Muscle layer of colon (tissue), 2 donors: ENCODE measurements around the gene OR8B3.

Source experiments
- H3K27ac ChIP-seq: one replicate; pipeline ENCODE4 v1.7.0; 2013; ENCODE audit warnings: low read depth, mild to moderate bottlenecking, low read length, moderate library complexity
- H3K27me3 ChIP-seq, 2 donors: one replicate each; pipeline ENCODE4 v1.7.0; 2013; ENCODE audit warnings: low read length in 2 of 2, mild to moderate bottlenecking in 2 of 2; ENCODE audit not compliant: insufficient read depth in 2 of 2, control insufficient read depth in 1 of 2
- H3K36me3 ChIP-seq: one replicate; pipeline ENCODE4 v1.7.0; 2013; ENCODE audit warnings: mild to moderate bottlenecking, low read length; ENCODE audit not compliant: insufficient read depth
- H3K4me1 ChIP-seq: one replicate; pipeline ENCODE4 v1.7.0; 2013; ENCODE audit warnings: mild to moderate bottlenecking, low read length; ENCODE audit not compliant: insufficient read depth
- H3K4me3 ChIP-seq, 2 donors: one replicate each; pipeline ENCODE4 v1.7.0; 2013; ENCODE audit warnings: low read length in 2 of 2, low read depth in 1 of 2, mild to moderate bottlenecking in 1 of 2, moderate library complexity in 1 of 2
- H3K9ac ChIP-seq: one replicate; pipeline ENCODE4 v1.7.0; 2013; ENCODE audit warnings: low read length
- H3K9me3 ChIP-seq: one replicate; pipeline ENCODE4 v1.7.0; 2013; ENCODE audit warnings: mild to moderate bottlenecking, low read length
- donor health status: abdominal sarcoma.
- donor health status: Adenocarcinoma of cecum.

OR8B3 gene

GRCh38 chr11:124398924-124399323, at the start of gene OR8B3:
Gene OR8B3, minus strand, starts transcription at chr11:124399024. Its CDS starts 1,673 bp downstream, at chr11:124397351.
- no peaks in the 10 kb centered on the region for H3K9me3 ChIP-seq
- no peaks in the 10 kb centered on the region for H3K4me1 ChIP-seq
- H3K27ac ChIP-seq = no peak within 1 kb of the TSS
- H3K4me3 ChIP-seq = no peak within 1 kb of the TSS
- H3K36me3 ChIP-seq = no peaks in the 10 kb centered on the region
- no peaks in the 10 kb centered on the region for H3K27me3 ChIP-seq
- no peak within 1 kb of the TSS for H3K9ac ChIP-seq

- Histone ChIP-seq H3K27me3 (no peaks in the 10 kb centered on the region), H3K9ac (no peak overlapping the region), H3K36me3 (no peaks in the 10 kb centered on the region), H3K27ac (no peak overlapping the region), H3K9me3 (no peaks in the 10 kb centered on the region), H3K4me1 (no peaks in the 10 kb centered on the region), H3K4me3 (no peak overlapping the region)
These were observed 48.1 kb upstream of the OR8B3 start for GRCh38 chr11:124446916-124447315.

GRCh38 chr11:124445646-124446150, 46.9 kb upstream of the OR8B3 start, which contains the start of gene OR8B8:
Gene OR8B8, minus strand, starts transcription at chr11:124445696. Its CDS starts 4,611 bp downstream, at chr11:124441085.
- Histone ChIP-seq H3K9me3 (no peaks in the 10 kb centered on the region), H3K9ac (no peak within 1 kb of the TSS), H3K27me3 (no peaks in the 10 kb centered on the region), H3K4me1 (no peaks in the 10 kb centered on the region), H3K4me3 (no peak within 1 kb of the TSS), H3K27ac (no peak within 1 kb of the TSS), H3K36me3 (no peaks in the 10 kb centered on the region)

- no peaks in the 10 kb centered on the region for H3K36me3 ChIP-seq
- no peaks in the 10 kb centered on the region for H3K4me1 ChIP-seq
- H3K4me3 ChIP-seq = no peak overlapping the region
- H3K27me3 ChIP-seq = no peaks in the 10 kb centered on the region
- H3K9me3 ChIP-seq = no peaks in the 10 kb centered on the region
- no peak overlapping the region for H3K9ac ChIP-seq
- no peak overlapping the region for H3K27ac ChIP-seq
These were observed 44.0 kb upstream of the OR8B3 start for GRCh38 chr11:124442847-124443246.

GRCh38 chr11:124442442-124442841, 43.6 kb upstream of the OR8B3 start:
- no peak overlapping the region for H3K4me3 ChIP-seq
- no peak overlapping the region for H3K27ac ChIP-seq
- H3K4me1 ChIP-seq = no peaks in the 10 kb centered on the region
- H3K9ac ChIP-seq = no peak overlapping the region
- H3K27me3 ChIP-seq = no peaks in the 10 kb centered on the region
- H3K36me3 ChIP-seq = no peaks in the 10 kb centered on the region
- H3K9me3 ChIP-seq = no peaks in the 10 kb centered on the region

GRCh38 chr11:124441519-124441918, 42.7 kb upstream of the OR8B3 start:
- no peaks in the 10 kb centered on the region for H3K36me3 ChIP-seq
- H3K4me3 ChIP-seq = no peak overlapping the region
- no peaks in the 10 kb centered on the region for H3K4me1 ChIP-seq
- no peaks in the 10 kb centered on the region for H3K9me3 ChIP-seq
- H3K27me3 ChIP-seq = no peaks in the 10 kb centered on the region
- no peak overlapping the region for H3K9ac ChIP-seq
- no peak overlapping the region for H3K27ac ChIP-seq

- no peaks in the 10 kb centered on the region for H3K4me1 ChIP-seq
- H3K27me3 ChIP-seq = no peaks in the 10 kb centered on the region
- H3K4me3 ChIP-seq = no peak overlapping the region
- no peaks in the 10 kb centered on the region for H3K36me3 ChIP-seq
- no peak overlapping the region for H3K9ac ChIP-seq
- no peak overlapping the region for H3K27ac ChIP-seq
- H3K9me3 ChIP-seq = no peaks in the 10 kb centered on the region
These were observed 42.3 kb upstream of the OR8B3 start for GRCh38 chr11:124441081-124441480.

GRCh38 chr11:124440608-124441007, 41.8 kb upstream of the OR8B3 start:
- Histone ChIP-seq H3K27me3 (no peaks in the 10 kb centered on the region), H3K27ac (no peak overlapping the region), H3K4me3 (no peak overlapping the region), H3K9ac (no peak overlapping the region), H3K4me1 (no peaks in the 10 kb centered on the region), H3K9me3 (no peaks in the 10 kb centered on the region), H3K36me3 (no peaks in the 10 kb centered on the region)

- H3K9ac ChIP-seq = no peak overlapping the region
- H3K9me3 ChIP-seq = no peaks in the 10 kb centered on the region
- no peak overlapping the region for H3K4me3 ChIP-seq
- no peak overlapping the region for H3K27ac ChIP-seq
- no peaks in the 10 kb centered on the region for H3K4me1 ChIP-seq
- no peaks in the 10 kb centered on the region for H3K27me3 ChIP-seq
- H3K36me3 ChIP-seq = no peaks in the 10 kb centered on the region
These were observed 35.9 kb upstream of the OR8B3 start for GRCh38 chr11:124434699-124435098.

- H3K36me3 ChIP-seq = no peaks in the 10 kb centered on the region
- no peaks in the 10 kb centered on the region for H3K4me1 ChIP-seq
- no peak overlapping the region for H3K9ac ChIP-seq
- H3K27ac ChIP-seq = no peak overlapping the region
- no peaks in the 10 kb centered on the region for H3K9me3 ChIP-seq
- no peaks in the 10 kb centered on the region for H3K27me3 ChIP-seq
- no peak overlapping the region for H3K4me3 ChIP-seq
These were observed 30.8 kb upstream of the OR8B3 start for GRCh38 chr11:124429599-124429998.

GRCh38 chr11:124424384-124424921, 25.6 kb upstream of the OR8B3 start, which contains the start of gene OR8B4:
Gene OR8B4, minus strand, starts transcription at chr11:124424871. Its CDS starts 0 bp downstream, at chr11:124424871.
- Histone ChIP-seq H3K36me3 (no peaks in the 10 kb centered on the region), H3K27ac (no peak within 1 kb of the TSS), H3K27me3 (no peaks in the 10 kb centered on the region), H3K9ac (no peak within 1 kb of the TSS), H3K9me3 (no peaks in the 10 kb centered on the region), H3K4me1 (no peaks in the 10 kb centered on the region), H3K4me3 (no peak within 1 kb of the TSS)

GRCh38 chr11:124421043-124421442, 22.2 kb upstream of the OR8B3 start:
- Histone ChIP-seq H3K9me3 (no peaks in the 10 kb centered on the region), H3K27ac (no peak overlapping the region), H3K4me3 (no peak overlapping the region), H3K36me3 (no peaks in the 10 kb centered on the region), H3K4me1 (no peaks in the 10 kb centered on the region), H3K9ac (no peak overlapping the region), H3K27me3 (no peaks in the 10 kb centered on the region)
